ENCODE measurements around the gene IL31. TPM values are rescaled to one million over a fixed set of nuclear protein-coding genes. Genes with fewer than 3 reads are reported as not detected.

Gene IL31
- polyA plus RNA-seq, 1 donor from 2014 or later: not detected

Other genes with a start within 250 kb of the IL31 start
- 18.7 TPM for gene BCL7A, start 152.3 kb downstream of the IL31 start, polyA plus RNA-seq
- 17.5 TPM for gene MLXIP, start 95.5 kb downstream of the IL31 start, polyA plus RNA-seq
- not detected for gene LRRC43, start 8.9 kb upstream of the IL31 start, polyA plus RNA-seq
- gene B3GNT4, start 29.5 kb upstream of the IL31 start, polyA plus RNA-seq: 0.29 TPM
- 51.0 TPM for gene DIABLO, start 51.8 kb upstream of the IL31 start, polyA plus RNA-seq
- 27.6 TPM for gene VPS33A, start 92.3 kb upstream of the IL31 start, polyA plus RNA-seq
- gene CLIP1, start 248.4 kb upstream of the IL31 start, polyA plus RNA-seq: 26.8 TPM